ENCODE data around the gene PRDM7.

DNA sequence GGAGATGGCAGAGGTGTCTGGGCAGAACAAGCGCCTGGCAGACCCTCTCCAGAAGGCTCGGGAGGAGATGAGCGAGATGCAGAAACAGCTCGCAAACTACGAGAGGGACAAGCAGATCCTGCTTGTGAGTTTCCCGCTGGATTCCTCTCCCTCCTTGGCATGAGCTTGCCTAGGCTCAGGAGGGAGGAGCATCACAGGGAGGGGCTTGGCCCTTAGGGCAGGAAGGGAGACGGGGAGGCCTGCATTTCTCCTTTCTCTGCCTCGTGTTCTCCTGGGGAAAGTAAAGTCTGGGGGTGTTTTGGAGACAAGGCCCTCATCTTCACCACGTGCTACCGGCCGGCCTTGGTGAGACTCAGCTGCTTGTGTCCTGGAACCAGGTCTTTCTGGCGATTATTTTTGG lies 39.9 kb downstream of the PRDM7 start:
- TF ChIP-seq, protein P1, sequence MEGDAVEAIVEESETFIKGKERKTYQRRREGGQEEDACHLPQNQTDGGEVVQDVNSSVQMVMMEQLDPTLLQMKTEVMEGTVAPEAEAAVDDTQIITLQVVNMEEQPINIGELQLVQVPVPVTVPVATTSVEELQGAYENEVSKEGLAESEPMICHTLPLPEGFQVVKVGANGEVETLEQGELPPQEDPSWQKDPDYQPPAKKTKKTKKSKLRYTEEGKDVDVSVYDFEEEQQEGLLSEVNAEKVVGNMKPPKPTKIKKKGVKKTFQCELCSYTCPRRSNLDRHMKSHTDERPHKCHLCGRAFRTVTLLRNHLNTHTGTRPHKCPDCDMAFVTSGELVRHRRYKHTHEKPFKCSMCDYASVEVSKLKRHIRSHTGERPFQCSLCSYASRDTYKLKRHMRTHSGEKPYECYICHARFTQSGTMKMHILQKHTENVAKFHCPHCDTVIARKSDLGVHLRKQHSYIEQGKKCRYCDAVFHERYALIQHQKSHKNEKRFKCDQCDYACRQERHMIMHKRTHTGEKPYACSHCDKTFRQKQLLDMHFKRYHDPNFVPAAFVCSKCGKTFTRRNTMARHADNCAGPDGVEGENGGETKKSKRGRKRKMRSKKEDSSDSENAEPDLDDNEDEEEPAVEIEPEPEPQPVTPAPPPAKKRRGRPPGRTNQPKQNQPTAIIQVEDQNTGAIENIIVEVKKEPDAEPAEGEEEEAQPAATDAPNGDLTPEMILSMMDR (IDR thresholded peaks at IDR 0.05): no peak
- TF ChIP-seq POLR2A (IDR thresholded peaks at IDR 0.05): no peak

Data from gastroesophageal sphincter (tissue), 3 donors.